ENCODE measurements around the gene HNRNPH2.

Gene HNRNPH2

DNA sequence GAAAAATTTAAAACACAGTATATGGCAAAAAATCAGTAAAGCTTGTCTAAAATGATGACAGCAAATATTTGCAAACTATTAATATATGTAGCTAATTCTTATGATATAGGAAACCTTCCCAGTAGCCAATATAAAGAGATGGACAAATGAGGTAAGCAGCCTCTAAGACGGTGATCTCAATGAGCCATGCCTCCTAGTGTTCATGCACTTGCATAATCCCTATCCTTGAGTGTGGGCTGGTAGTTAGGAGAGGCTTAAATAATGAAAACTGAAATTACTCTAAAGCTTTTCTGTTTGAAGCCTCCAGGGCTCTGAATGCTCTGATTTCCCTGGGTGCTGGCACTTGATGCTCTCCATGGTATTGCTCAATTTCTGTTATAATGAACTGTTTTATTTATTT is 52.6 kb downstream of the HNRNPH2 start:
- DNase-seq (ENCODE audit: low read depth, low spot score), result no peak

DNA sequence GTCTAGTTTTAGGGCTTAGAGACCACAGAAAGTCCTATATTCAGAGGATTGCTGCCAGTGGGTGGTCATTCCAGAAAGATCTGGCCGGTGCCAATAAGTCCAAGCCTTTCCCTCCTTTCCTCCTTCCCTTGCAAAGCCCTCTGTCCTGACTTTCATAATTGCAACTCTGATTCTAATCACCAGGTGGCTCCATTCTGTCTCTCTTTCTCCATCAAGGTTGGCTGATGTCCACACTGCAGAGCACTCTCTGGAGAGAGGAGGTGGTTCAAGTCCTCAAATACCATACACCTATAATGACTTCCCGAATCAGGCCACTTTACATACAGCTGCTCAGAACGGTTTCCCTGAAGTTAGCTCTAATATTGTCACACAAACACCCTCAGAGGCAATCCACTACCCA is 54.9 kb downstream of the HNRNPH2 start:
- DNase-seq (ENCODE audit: low read depth, low spot score), result no peak
